HCT116 (cell line): ENCODE results near the gene CHN1. TPM values are rescaled to one million over a fixed set of nuclear protein-coding genes. Genes with fewer than 3 reads are reported as not detected.

Experiments used
- ATAC-seq: fragments of 200-7000 bp; cut with Tn5 transposase; 2 replicates; pipeline ENCODE4 v1.9.1; 2020; ENCODE audit warnings: mild to moderate bottlenecking, moderate library complexity
- BruUV-seq: library from RNA; stranded (reverse); fragments of 400-500 nt; replicated peaks from 2 replicates; lab custom pipeline; 2021; lab: Mats Ljungman, UMichigan
- CTCF ChIA-PET: fragments of 300-600 bp; sonication (Branson Sonifier 250); formaldehyde crosslinking; loops from one replicate; lab custom pipeline; 2021; ENCODE audit warnings: antibody characterized with exemption; lab: Charles Lee
- POLR2A ChIA-PET: fragments of 300-600, 350-600 bp; sonication (Branson Sonifier 250); formaldehyde crosslinking; loops from one replicate; lab custom pipeline; 2021; ENCODE audit warnings: antibody characterized with exemption; lab: Charles Lee
- RAD21 ChIA-PET, 2 experiments: fragments of 300-600 bp; sonication (Branson Sonifier 250); formaldehyde crosslinking; loops; one replicate each; lab custom pipeline; 2023; ENCODE audit warnings: low total read pairs in 2 of 2; ENCODE audit not compliant: uncharacterized antibody in 2 of 2, unreplicated experiment in 2 of 2, low non-redundant PET in 1 of 2; lab: Charles Lee
- DNase-seq: peaks from one replicate; pipeline ENCODE4 v3.0.0-alpha.2; 2010; ENCODE audit warnings: low read depth, low spot score
- H2AFZ ChIP-seq: fragments of 200-600 bp; shearing (Covaris generic), sonication (generic); 2 replicates; pipeline ENCODE4 v1.6.1; 2017; ENCODE audit warnings: low read depth, mixed run types, mixed read lengths, antibody characterized with exemption, low read length; ENCODE audit not compliant: poor library complexity, severe bottlenecking
- H3K27ac ChIP-seq: 2 replicates; pipeline ENCODE4 v1.5.1; 2012; ENCODE audit warnings: low read depth, low read length
- H3K27me3 ChIP-seq: fragments of 200-600 bp; sonication (generic); 2 replicates; pipeline ENCODE4 v1.6.1; 2016; ENCODE audit warnings: mixed run types, low read length, mixed read lengths; ENCODE audit not compliant: insufficient read depth
- H3K36me3 ChIP-seq, 2 experiments: fragments of 200-500 bp in 1 of 2; fragments of 200-600 bp in 1 of 2; sonication (Bioruptor generic) in 1 of 2; sonication (generic) in 1 of 2; 2 replicates each; pipeline versions ENCODE4 v1.5.1 to v1.6.1; 2014 to 2016; ENCODE audit warnings: low read length in 2 of 2, inconsistent platforms in 1 of 2, mixed read lengths in 1 of 2, mixed run types in 1 of 2; ENCODE audit not compliant: insufficient read depth in 2 of 2, control insufficient read depth in 1 of 2
- H3K4me1 ChIP-seq, 2 experiments: fragments of 200-600 bp in 1 of 2; sonication (generic) in 1 of 2; 2 replicates each; pipeline versions ENCODE4 v1.5.1 to v1.6.1; 2012 to 2017; ENCODE audit warnings: low read length in 2 of 2, inconsistent platforms in 1 of 2, mild to moderate bottlenecking in 1 of 2, mixed read lengths in 1 of 2, mixed run types in 1 of 2, moderate library complexity in 1 of 2; ENCODE audit not compliant: insufficient read depth in 2 of 2, control insufficient read depth in 1 of 2
- H3K4me2 ChIP-seq: fragments of 200-600 bp; sonication (generic); 2 replicates; pipeline ENCODE4 v1.6.1; 2017; ENCODE audit warnings: mixed run types, low read length, mixed read lengths
- H3K4me3 ChIP-seq, 2 experiments: fragments of 200-600 bp in 1 of 2; sonication (generic) in 1 of 2; replicated peaks in 1 of 2; 2 replicates each; pipeline ENCODE4 v1.5.1; 2011 to 2016; ENCODE audit warnings: low read length in 2 of 2, control low read depth in 1 of 2, low read depth in 1 of 2, mild to moderate bottlenecking in 1 of 2, mixed read lengths in 1 of 2, mixed run types in 1 of 2
- H3K79me2 ChIP-seq: fragments of 200-600 bp; sonication (generic); 2 replicates; pipeline ENCODE4 v1.6.1; 2017; ENCODE audit warnings: mild to moderate bottlenecking, mixed run types, low read length, moderate library complexity, mixed read lengths; ENCODE audit not compliant: insufficient read depth
- H3K9ac ChIP-seq: fragments of 200-600 bp; sonication (generic); 2 replicates; pipeline ENCODE4 v1.6.1; 2016; ENCODE audit warnings: low read length, mixed read lengths
- H3K9me2 ChIP-seq: fragments of 200-600 bp; sonication (generic), shearing (Covaris generic); 2 replicates; pipeline ENCODE4 v1.6.1; 2017; ENCODE audit warnings: mixed run types, mild to moderate bottlenecking, moderate library complexity; ENCODE audit not compliant: insufficient read depth
- H3K9me3 ChIP-seq, 2 experiments: fragments of 200-500 bp in 1 of 2; fragments of 200-600 bp in 1 of 2; sonication (Bioruptor generic) in 1 of 2; sonication (generic) in 1 of 2; 2 replicates each; pipeline ENCODE4 v1.6.1; 2014 to 2017; ENCODE audit warnings: low read length in 2 of 2, mixed read lengths in 2 of 2, inconsistent platforms in 1 of 2, low read depth in 1 of 2, mild to moderate bottlenecking in 1 of 2, mixed run types in 1 of 2, moderate library complexity in 1 of 2; ENCODE audit not compliant: control insufficient read depth in 1 of 2, insufficient read depth in 1 of 2
- H4K20me1 ChIP-seq: fragments of 200-600 bp; sonication (generic), shearing (Covaris generic); 2 replicates; pipeline ENCODE4 v1.6.1; 2017; ENCODE audit warnings: mixed run types, mild to moderate bottlenecking, moderate library complexity; ENCODE audit not compliant: insufficient read depth
- CBX3 ChIP-seq: IDR thresholded peaks from 2 replicates; pipeline ENCODE4 v1.6.1; 2012; ENCODE audit warnings: low read depth
- CTCF ChIP-seq, 3 experiments: fragments of 200-600 bp in 1 of 3; sonication (generic) in 1 of 3; IDR thresholded peaks in 2 of 3; conservative IDR thresholded peaks in 1 of 3; 2 replicates each; pipeline ENCODE4 v1.5.1; 2012 to 2017; ENCODE audit warnings: low read depth in 2 of 3, low read length in 2 of 3, antibody characterized with exemption in 1 of 3, borderline replicate concordance in 1 of 3, control low read depth in 1 of 3, mild to moderate bottlenecking in 1 of 3, mixed read lengths in 1 of 3, mixed run types in 1 of 3, moderate library complexity in 1 of 3; ENCODE audit not compliant: insufficient read depth in 1 of 3
- EGR1 ChIP-seq: IDR thresholded peaks from 2 replicates; pipeline ENCODE4 v1.6.1; 2012; ENCODE audit warnings: low read depth
- EZH2 ChIP-seq: fragments of 200-600 bp; sonication (generic); IDR thresholded peaks from 2 replicates; pipeline ENCODE4 v1.6.1; 2017; ENCODE audit warnings: antibody characterized with exemption, mixed run types
- FOSL1 ChIP-seq: IDR thresholded peaks from 2 replicates; pipeline ENCODE4 v1.6.1; 2012; ENCODE audit warnings: low read depth
- MAX ChIP-seq: IDR thresholded peaks from 2 replicates; pipeline ENCODE4 v1.6.1; 2012
- POLR2A ChIP-seq: IDR thresholded peaks from 2 replicates; pipeline ENCODE4 v1.7.0; 2011; ENCODE audit warnings: borderline replicate concordance; ENCODE audit not compliant: insufficient read depth, insufficient read length; ENCODE audit errors: extremely low read depth
- POLR2AphosphoS5 ChIP-seq: IDR thresholded peaks from 2 replicates; pipeline ENCODE4 v1.6.1; 2011; ENCODE audit warnings: mild to moderate bottlenecking, low read depth, low read length, moderate library complexity
- RAD21 ChIP-seq: IDR thresholded peaks from 2 replicates; pipeline ENCODE4 v1.6.1; 2012; ENCODE audit warnings: low read depth, mild to moderate bottlenecking
- REST ChIP-seq: IDR thresholded peaks from 2 replicates; pipeline ENCODE4 v1.6.1; 2012; ENCODE audit warnings: low read depth
- SIN3A ChIP-seq: IDR thresholded peaks from 2 replicates; pipeline ENCODE4 v1.6.1; 2012; ENCODE audit warnings: low read depth
- SP1 ChIP-seq: IDR thresholded peaks from 2 replicates; pipeline ENCODE4 v1.6.1; 2012; ENCODE audit warnings: low read depth
- SRF ChIP-seq: IDR thresholded peaks from 2 replicates; pipeline ENCODE4 v1.6.1; 2012; ENCODE audit warnings: low read depth
- TCF7L2 ChIP-seq: IDR thresholded peaks from 2 replicates; pipeline ENCODE4 v1.7.0; 2011; ENCODE audit warnings: borderline replicate concordance, inconsistent platforms; ENCODE audit not compliant: insufficient read depth, insufficient read length; ENCODE audit errors: extremely low read depth
- YY1 ChIP-seq: IDR thresholded peaks from 2 replicates; pipeline ENCODE4 v1.6.1; 2011; ENCODE audit warnings: low read length, low read depth, moderate library complexity, mild to moderate bottlenecking; ENCODE audit not compliant: insufficient replicate concordance; ENCODE audit errors: extremely low read depth
- ZBTB33 ChIP-seq: IDR thresholded peaks from 2 replicates; pipeline ENCODE4 v1.6.1; 2011; ENCODE audit warnings: mild to moderate bottlenecking, low read length, moderate library complexity; ENCODE audit not compliant: insufficient replicate concordance; ENCODE audit errors: extremely low read depth
- ZFX ChIP-seq: fragments of 450-650 bp; IDR thresholded peaks from 2 replicates; pipeline ENCODE4 v1.6.1; 2017
- ZNF274 ChIP-seq: fragments of 200-500 bp; sonication (Bioruptor generic); IDR thresholded peaks from 2 replicates; pipeline ENCODE4 v1.6.1; 2014; ENCODE audit warnings: mild to moderate bottlenecking, low read depth, low read length, inconsistent platforms
- intact Hi-C: fragments of 100-400 bp; cut with micrococcal nuclease; formaldehyde crosslinking; loops from 2 replicates; pipeline ENCODE4 v1.10.0; 2022
- total RNA-seq: library from RNA; stranded (reverse); gene quantifications from one replicate; pipeline ENCODE4 v1.2.1, GENCODE V29; 2021; ENCODE audit not compliant: unreplicated experiment

CHN1 gene
- total RNA-seq, 1 experiment from 2014 or later = 3.6 TPM

GRCh38 chr2:174863183-174863582 is 142.0 kb downstream of the CHN1 start:
- DNase-seq (no peak), ATAC-seq (no peak)
- Histone ChIP-seq H3K9me2 (no peaks in the 10 kb centered on the region), H3K79me2 (no peaks in the 10 kb centered on the region), H3K9me3 (no peaks in the 10 kb centered on the region), H2AFZ (no peak overlapping the region), H3K4me3 (no peak overlapping the region), H3K27ac (no peak overlapping the region), H3K27me3 (no peaks in the 10 kb centered on the region), H3K9ac (no peak overlapping the region), H3K4me1 (no peaks in the 10 kb centered on the region), H3K36me3 (no peaks in the 10 kb centered on the region), H3K4me2 (no peak overlapping the region), H4K20me1 (no peaks in the 10 kb centered on the region)
- BruUV-seq = no TSS peak
- intact Hi-C loops = no loop called here
- CTCF ChIA-PET = no interaction called here
- RAD21 ChIA-PET = no interaction called here
- TF ChIP-seq TCF7L2 (no peak), RAD21 (no peak), MAX (no peak), EGR1 (no peak), CBX3 (no peak), SP1 (no peak), SRF (no peak), SIN3A (no peak), POLR2AphosphoS5 (no peak), ZNF274 (no peak), REST (no peak), ZBTB33 (no peak), YY1 (no peak), FOSL1 (no peak), ZFX (no peak), EZH2 (no peak), POLR2A (no peak), CTCF (IDR thresholded peaks at IDR 0.05 in 2 of 3, conservative IDR thresholded peaks at IDR 0.05 in 1 of 3; ENCODE audit: borderline replicate concordance in 1 of 3, insufficient read depth in 1 of 3, low read depth in 2 of 3, low read length in 2 of 3) (no peak)
- POLR2A ChIA-PET = no interaction called here
